Prostate gland (tissue), 2 donors: ENCODE data around the gene SLC17A3. TPM values are rescaled to one million over a fixed set of nuclear protein-coding genes. Genes with fewer than 3 reads are reported as not detected.

Source experiments
- DNase-seq: peaks from one replicate; pipeline ENCODE4 v3.0.0-alpha.2; 2019; ENCODE audit warnings: low spot score
- H3K27ac ChIP-seq, 2 donors: fragments of 200-600 bp; sonication (generic); 2 replicates each; pipeline ENCODE4 v1.5.1; 2017 to 2019
- H3K27me3 ChIP-seq: fragments of 200-600 bp; sonication (generic); replicated peaks from 2 replicates; pipeline ENCODE4 v1.5.1; 2019; ENCODE audit not compliant: insufficient read depth
- H3K36me3 ChIP-seq, 2 donors: fragments of 200-600 bp; sonication (generic); 1 replicate in 1 of 2; 2 replicates in 1 of 2; pipeline versions ENCODE4 v1.5.1 to v1.8.1; 2017 to 2019
- H3K4me1 ChIP-seq: fragments of 200-600 bp; sonication (generic); replicated peaks from 2 replicates; pipeline ENCODE4 v1.5.1; 2019
- H3K4me3 ChIP-seq, 2 donors: fragments of 200-600 bp; sonication (generic); 2 replicates each; pipeline ENCODE4 v1.5.1; 2017 to 2019
- H3K9me3 ChIP-seq: fragments of 200-600 bp; sonication (generic); 2 replicates; pipeline ENCODE4 v1.5.1; 2017
- CTCF ChIP-seq, 4 experiments: fragments of 200-600 bp in 2 of 4; fragments of 450-650 bp in 2 of 4; sonication (generic) in 2 of 4; IDR thresholded peaks; 1 replicate in 3 of 4; 2 replicates in 1 of 4; pipeline ENCODE4 v1.5.1; 2016 to 2019; ENCODE audit warnings: antibody characterized with exemption in 4 of 4, mild to moderate bottlenecking in 2 of 4, moderate library complexity in 2 of 4
- POLR2A ChIP-seq: fragments of 450-650 bp; IDR thresholded peaks from one replicate; pipeline ENCODE4 v1.6.1; 2016; ENCODE audit warnings: antibody characterized with exemption, mild to moderate bottlenecking
- POLR2AphosphoS5 ChIP-seq: sonication (generic); formaldehyde crosslinking; IDR thresholded peaks from one replicate; pipeline ENCODE4 v1.6.1; 2017; ENCODE audit warnings: antibody characterized with exemption
- WGBS: methylation state at CpG from one replicate; pipeline ENCODE4 v1.1.5; 2018; 5-methylcytosine and 5-hydroxymethylcytosine counted together
- intact Hi-C: fragments of 100-400 bp; cut with DNase I; formaldehyde crosslinking; loops from one replicate; pipeline ENCODE4 v1.14.2; 2022
- total RNA-seq, 2 donors: library from RNA; depleted of rRNA; stranded (reverse); fragments of >200 nt; gene quantifications; one replicate each; pipeline ENCODE4 v1.1.0, GENCODE V29; 2016

SLC17A3 gene
- total RNA-seq, 2 donors from 2014 or later, result not detected

GRCh38 chr6:25898289-25898977 lies 24.4 kb upstream of the SLC17A3 start:
- intact Hi-C loops, result loop anchor here (10.0 kb wide), 1 partner anchor 674 kb away; no protein-coding TSS in a partner anchor

GRCh38 chr6:25896252-25896651 lies 22.2 kb upstream of the SLC17A3 start:
- WGBS, result 89% methylated on average over 3 of the region's 3 CpGs

More at GRCh38 chr6:25898289-25898977, 24.4 kb upstream of the SLC17A3 start:
- Histone ChIP-seq H3K27ac (no peak overlapping the region), H3K36me3 (no peaks in the 10 kb centered on the region), H3K9me3 (no peaks in the 10 kb centered on the region), H3K4me1 (no peaks in the 10 kb centered on the region), H3K4me3 (no peak overlapping the region), H3K27me3 (no peaks in the 10 kb centered on the region)
- no peak for DNase-seq
- WGBS, result 77% methylated on average over 5 of the region's 5 CpGs
- TF ChIP-seq CTCF (IDR thresholded peaks at IDR 0.05) (no peak), POLR2A (no peak), POLR2AphosphoS5 (no peak)

GRCh38 chr6:25895771-25896170 lies 21.7 kb upstream of the SLC17A3 start:
- Histone ChIP-seq H3K27ac (no peak overlapping the region), H3K9me3 (no peaks in the 10 kb centered on the region), H3K27me3 (no peaks in the 10 kb centered on the region), H3K4me1 (no peaks in the 10 kb centered on the region), H3K4me3 (no peak overlapping the region), H3K36me3 (no peaks in the 10 kb centered on the region)
- no peak for DNase-seq
- 88% methylated on average over 1 of the region's 1 CpG for WGBS
- intact Hi-C loops, result loop anchor here (10.0 kb wide), 1 partner anchor 671 kb away; no protein-coding TSS in a partner anchor
- TF ChIP-seq POLR2A (no peak), POLR2AphosphoS5 (no peak), CTCF (IDR thresholded peaks at IDR 0.05) (no peak)

More at GRCh38 chr6:25896252-25896651, 22.2 kb upstream of the SLC17A3 start:
- Histone ChIP-seq H3K4me1 (no peaks in the 10 kb centered on the region), H3K36me3 (no peaks in the 10 kb centered on the region), H3K27me3 (no peaks in the 10 kb centered on the region), H3K27ac (no peak overlapping the region), H3K4me3 (no peak overlapping the region), H3K9me3 (no peaks in the 10 kb centered on the region)
- DNase-seq, result no peak
- no peak for TF ChIP-seq POLR2A
- TF ChIP-seq CTCF (IDR thresholded peaks at IDR 0.05), result no peak
- TF ChIP-seq POLR2AphosphoS5, result no peak
- intact Hi-C loops, result loop anchor here (10.0 kb wide), 1 partner anchor 671 kb away; no protein-coding TSS in a partner anchor

- H3K27ac ChIP-seq, result no peak overlapping the region
Observed at GRCh38 chr6:25893778-25894177, 19.7 kb upstream of the SLC17A3 start.

GRCh38 chr6:25892877-25893276 lies 18.8 kb upstream of the SLC17A3 start:
- Histone ChIP-seq H3K9me3 (no peaks in the 10 kb centered on the region), H3K4me3 (no peak overlapping the region), H3K4me1 (no peaks in the 10 kb centered on the region), H3K27ac (no peak overlapping the region), H3K36me3 (no peaks in the 10 kb centered on the region), H3K27me3 (no peaks in the 10 kb centered on the region)
- DNase-seq, result no peak
- TF ChIP-seq CTCF (IDR thresholded peaks at IDR 0.05) (no peak), POLR2AphosphoS5 (no peak), POLR2A (no peak)
- intact Hi-C loops, result loop anchor here (10.0 kb wide), 1 partner anchor 668 kb away; no protein-coding TSS in a partner anchor

More at GRCh38 chr6:25893778-25894177, 19.7 kb upstream of the SLC17A3 start:
- no peak for TF ChIP-seq POLR2A
- 53% methylated on average over 6 of the region's 6 CpGs for WGBS
- Histone ChIP-seq H3K4me1 (no peaks in the 10 kb centered on the region), H3K9me3 (no peaks in the 10 kb centered on the region), H3K4me3 (no peak overlapping the region), H3K36me3 (no peaks in the 10 kb centered on the region), H3K27me3 (no peaks in the 10 kb centered on the region)
- intact Hi-C loops, result loop anchor here (10.0 kb wide), 1 partner anchor 669 kb away; no protein-coding TSS in a partner anchor
- no peak for DNase-seq
